Stimulated activated CD8-positive, alpha-beta memory T cell treated with anti-CD3 and anti-CD28 coated beads, Interleukin-4, amount 100 ng/mL, for 1 hour (primary cell): ENCODE measurements around the gene ABO.
"Not testable (repeated sequence)": the region's sequence is repeated elsewhere in the genome, so short reads cannot be mapped to it uniquely, and the experiment has no call there.

Experiments
- DNase-seq, 2 donors: peaks; one replicate each; pipeline ENCODE4 v3.0.0-alpha.2; 2020; ENCODE audit warnings: low read depth in 2 of 2, low spot score in 1 of 2

Gene ABO

DNA sequence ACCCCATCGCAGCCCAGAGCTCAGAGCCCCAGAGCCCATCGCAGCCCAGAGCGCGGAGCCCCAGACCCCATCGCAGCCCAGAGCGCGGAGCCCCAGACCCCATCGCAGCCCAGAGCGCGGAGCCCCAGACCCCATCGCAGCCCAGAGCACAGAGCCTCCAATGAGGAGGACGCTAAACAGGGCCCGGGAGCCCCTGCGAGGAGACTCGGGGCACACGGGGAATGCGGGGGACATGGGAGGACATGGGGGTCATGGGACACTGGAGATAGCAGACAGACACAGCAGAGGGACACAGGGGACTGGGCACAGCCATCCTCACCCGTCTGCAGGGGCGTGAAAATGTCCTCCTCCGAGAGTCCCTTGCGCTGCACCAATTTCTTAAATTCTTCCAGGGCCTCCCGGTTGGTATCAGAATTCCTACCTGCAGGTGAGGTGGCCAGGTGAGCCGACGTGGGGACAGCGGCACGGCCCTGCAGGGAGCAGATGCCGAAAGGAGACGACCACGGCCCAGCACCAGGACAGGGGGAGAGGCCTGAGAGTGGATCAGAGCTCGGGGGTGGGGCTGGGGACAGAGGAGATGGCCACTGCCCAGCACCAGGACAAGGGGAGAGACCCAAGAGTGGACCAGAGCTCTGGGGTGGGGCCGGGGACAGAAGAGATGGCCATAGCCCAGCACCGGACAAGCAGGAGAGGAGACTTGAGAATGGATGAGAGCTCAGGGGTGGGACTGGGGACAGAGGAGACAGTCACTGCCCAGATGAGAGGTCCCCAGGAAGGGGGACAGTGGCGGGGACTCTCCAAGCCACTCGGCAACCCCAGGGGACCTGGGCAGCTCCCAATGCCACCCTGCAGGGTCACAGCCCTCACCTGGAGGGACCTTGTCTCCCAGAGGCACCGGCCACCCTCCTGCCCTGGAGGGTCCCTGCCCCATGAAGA lies 68.7 kb downstream of the ABO start:
- no peak for DNase-seq

DNA sequence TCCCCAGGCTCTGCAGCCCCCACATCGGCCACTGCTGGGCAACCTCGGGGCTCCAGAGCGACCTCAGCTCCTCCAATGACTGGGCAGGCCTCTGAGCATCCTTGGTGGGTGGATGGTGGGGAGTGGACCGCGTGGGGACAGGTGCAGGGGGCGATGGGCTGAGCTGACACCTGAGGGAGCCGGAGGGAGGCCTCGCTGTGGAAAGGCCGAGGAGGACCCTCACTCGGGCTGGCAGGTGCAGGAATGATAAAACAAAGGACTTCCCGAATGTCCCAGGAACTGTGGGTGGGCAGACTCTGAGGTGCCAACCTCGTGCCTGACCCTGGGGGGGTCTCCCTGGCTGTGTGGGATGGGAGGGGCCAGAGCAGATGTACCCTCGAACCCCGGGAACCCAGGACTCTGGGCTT lies 69.5 kb downstream of the ABO start:
- not testable (repeated sequence) for DNase-seq
